Spleen (tissue), 7 donors: ENCODE data around the gene CIP2A.

Source experiments
- POLR2A ChIP-seq, 3 donors: fragments of 450-650 bp; IDR thresholded peaks; one replicate each; pipeline ENCODE4 v1.5.1; 2017; ENCODE audit warnings: antibody characterized with exemption in 3 of 3, mild to moderate bottlenecking in 1 of 3
- POLR2AphosphoS5 ChIP-seq, 3 donors: sonication (generic); formaldehyde crosslinking; IDR thresholded peaks; one replicate each; pipeline ENCODE4 v1.5.1; 2017; ENCODE audit warnings: antibody characterized with exemption in 3 of 3
- TF ChIP-seq, protein P1 (sequence below), 11 experiments: fragments of 200-600 bp in 7 of 11; fragments of 450-650 bp in 4 of 11; sonication (generic) in 4 of 11; IDR thresholded peaks in 8 of 11; conservative IDR thresholded peaks in 3 of 11; 1 replicate in 7 of 11; 2 replicates in 4 of 11; pipeline versions ENCODE4 v1.4.0 to v1.8.0; 2016 to 2021; ENCODE audit warnings: antibody characterized with exemption in 11 of 11, inconsistent platforms in 4 of 11, mild to moderate bottlenecking in 1 of 11
- donor health status: DM: no; HTN: no; CAD: no; lungs with moderate emphysema.
- donor health status: DM: no; HTN: no; CAD: no.
- donor health status: DM: no; HTN: no; CAD: no.

DNA sequence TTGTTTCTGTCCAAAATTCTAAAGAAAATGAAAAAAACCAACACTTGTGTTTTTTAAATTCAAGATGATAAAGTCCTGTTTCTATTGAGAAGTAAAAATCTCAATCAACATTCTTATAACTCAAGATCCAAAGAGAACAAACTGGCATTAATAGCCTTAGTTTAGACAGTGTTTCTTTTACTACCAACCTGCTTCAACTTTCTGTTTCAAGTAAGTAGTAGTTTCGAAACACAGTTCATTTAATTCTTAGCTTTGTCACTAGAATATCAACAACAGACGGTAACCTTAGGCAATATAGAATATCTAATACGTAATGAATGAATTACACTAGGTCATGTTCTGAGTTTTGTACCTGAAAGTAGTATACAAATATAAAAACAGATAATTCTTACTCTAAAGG lies 23.7 kb downstream of the CIP2A start:
- TF ChIP-seq, protein P1, sequence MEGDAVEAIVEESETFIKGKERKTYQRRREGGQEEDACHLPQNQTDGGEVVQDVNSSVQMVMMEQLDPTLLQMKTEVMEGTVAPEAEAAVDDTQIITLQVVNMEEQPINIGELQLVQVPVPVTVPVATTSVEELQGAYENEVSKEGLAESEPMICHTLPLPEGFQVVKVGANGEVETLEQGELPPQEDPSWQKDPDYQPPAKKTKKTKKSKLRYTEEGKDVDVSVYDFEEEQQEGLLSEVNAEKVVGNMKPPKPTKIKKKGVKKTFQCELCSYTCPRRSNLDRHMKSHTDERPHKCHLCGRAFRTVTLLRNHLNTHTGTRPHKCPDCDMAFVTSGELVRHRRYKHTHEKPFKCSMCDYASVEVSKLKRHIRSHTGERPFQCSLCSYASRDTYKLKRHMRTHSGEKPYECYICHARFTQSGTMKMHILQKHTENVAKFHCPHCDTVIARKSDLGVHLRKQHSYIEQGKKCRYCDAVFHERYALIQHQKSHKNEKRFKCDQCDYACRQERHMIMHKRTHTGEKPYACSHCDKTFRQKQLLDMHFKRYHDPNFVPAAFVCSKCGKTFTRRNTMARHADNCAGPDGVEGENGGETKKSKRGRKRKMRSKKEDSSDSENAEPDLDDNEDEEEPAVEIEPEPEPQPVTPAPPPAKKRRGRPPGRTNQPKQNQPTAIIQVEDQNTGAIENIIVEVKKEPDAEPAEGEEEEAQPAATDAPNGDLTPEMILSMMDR (IDR thresholded peaks at IDR 0.05 in 8 of 11, conservative IDR thresholded peaks at IDR 0.05 in 3 of 11) = no peak
- TF ChIP-seq POLR2A (IDR thresholded peaks at IDR 0.05) (no peak), POLR2AphosphoS5 (IDR thresholded peaks at IDR 0.05) (no peak)
